GM11168 (cell line): Measurements from ENCODE around the gene STRADB.

Experiments used
- in situ Hi-C: fragments of 300-500 bp; cut with MboI; formaldehyde crosslinking; loops from one replicate; pipeline ENCODE4 v1.12.0; 2022; ENCODE audit warnings: low sequenced_read_pairs; ENCODE audit not compliant: unreplicated experiment

Gene STRADB

DNA sequence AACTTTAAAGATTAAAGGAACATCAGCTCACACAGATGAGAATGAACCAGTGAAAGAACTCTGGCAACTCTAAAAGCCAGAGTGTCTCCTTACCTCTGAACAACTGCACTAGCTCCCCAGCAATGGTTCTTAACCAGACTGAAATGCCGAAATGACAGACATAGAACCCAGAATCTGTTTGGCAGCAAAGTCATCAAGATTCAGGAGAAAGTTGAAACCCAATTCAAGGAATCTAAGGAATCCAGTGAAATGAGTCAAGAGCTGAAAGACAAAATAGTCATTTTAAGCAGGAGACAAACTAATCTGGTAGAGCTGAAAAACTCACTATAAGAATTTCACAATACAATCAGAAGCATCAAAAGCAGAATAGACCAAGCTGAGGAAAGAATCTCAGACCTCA lies 72.0 kb downstream of the STRADB start:
- in situ Hi-C loops, result no loop called here
